Measurements from ENCODE around the gene MED25. TPM values are rescaled to one million over a fixed set of nuclear protein-coding genes. Genes with fewer than 3 reads are reported as not detected.

Gene MED25
- total and polyA plus RNA-seq, 9 of the 15 experiments (the other 6 are each of a cell fraction or from before 2014, with no cell fraction given): 4.1 to 93.9 (median 19.3) TPM

- Histone ChIP-seq H4K20me1 (replicated peaks; ENCODE audit: control insufficient read depth, insufficient read depth, low read length) (no peaks in the 10 kb centered on the region), H3K9me3 (replicated peaks; ENCODE audit: control insufficient read depth, insufficient read depth, low read depth, low read length) (no peaks in the 10 kb centered on the region), H3K9ac (ENCODE audit: insufficient read depth in 1 of 2, low read depth in 2 of 2, low read length in 2 of 2) (no peak overlapping the region; a peak in 1 of 4 replicates), H3K36me3 (ENCODE audit: control insufficient read depth, insufficient read depth, low read length) (peaks cover 57% of the 10 kb centered on the region), H3K9me1 (ENCODE audit: control insufficient read depth, insufficient read depth, low read length) (no peaks in the 10 kb centered on the region), H3K79me2 (ENCODE audit: control insufficient read depth, insufficient read depth, low read length) (peaks cover 24% of the 10 kb centered on the region), H3K4me3 (no peak overlapping the region), H2AFZ (ENCODE audit: low read depth, low read length) (no peak overlapping the region), H3K27ac (ENCODE audit: extremely low read depth, low read depth, low read length) (no peak overlapping the region), H3K4me1 (replicated peaks in 1 of 2; ENCODE audit: control insufficient read depth in 2 of 2, insufficient read depth in 2 of 2, low read length in 2 of 2) (peaks cover 9 to 69% of the 10 kb centered on the region in 2 experiments; a peak in 4 of 5 replicates), H3K27me3 (ENCODE audit: control insufficient read depth in 2 of 2, insufficient read depth in 2 of 2, low read length in 2 of 2) (no peaks in the 10 kb centered on the region), H3K4me2 (ENCODE audit: insufficient read depth, low read length) (0 out of 2 replicates have a peak overlapping the region, but pooled peaks have one; percentile 99)
- intact Hi-C loops (cut with micrococcal nuclease) (loop anchor here (10.0 kb wide), 1 partner anchor 165 kb away; no protein-coding TSS in a partner anchor), in situ Hi-C loops (cut with MboI) (loop anchor here (10.0 kb wide), 1 partner anchor 385 kb away; the partner anchor contains the start of gene RPS11)
- no peak for ATAC-seq
- ChIA-PET CTCF (ENCODE audit: low intra/inter-chr PET ratio) (no interaction called here), POLR2A (interaction anchor here (0.7 to 1.6 kb wide), 3 partner anchors 11 to 427 kb away, joined by 3 to 4 read pairs (median 4); partner anchors contain the start of genes ATF5 and NUP62)
- DNase-seq (ENCODE audit: extremely low read depth in 1 of 4, low spot score in 3 of 4): no peak
- BruUV-seq (replicated peaks): no TSS peak
- peak; percentile 75 for FAIRE-seq
- 87% methylated on average over 12 of the region's 12 CpGs for WGBS (ENCODE audit: insufficient coverage, low coverage, missing lambda C conversion rate)
- TF ChIP-seq CREM (IDR thresholded peaks at IDR 0.05; ENCODE audit: low read depth) (peak; percentile 46), ZNF444 (CRISPR knock-in tag; IDR thresholded peaks at IDR 0.05) (no peak), HCFC1 (IDR thresholded peaks at IDR 0.05; ENCODE audit: low read depth, low read length) (0 out of 2 replicates have a peak, but pooled peaks have one; percentile 20), GABPA (tag; conservative IDR thresholded peaks at IDR 0.05; ENCODE audit: low read depth) (0 out of 2 replicates have a peak, but pooled peaks have one; percentile 14), ZBTB40 (IDR thresholded peaks at IDR 0.05) (peak; percentile 61; the same call in 1 of the 2 replicates), ZBTB40 (CRISPR knock-in tag; IDR thresholded peaks at IDR 0.05) (no peak), CEBPG (CRISPR knock-in tag; IDR thresholded peaks at IDR 0.05) (peak; percentile 7; the same call in 1 of the 2 replicates), CEBPG (tag; conservative IDR thresholded peaks at IDR 0.05 in 1 of 2, IDR thresholded peaks at IDR 0.05 in 1 of 2) (no peak)
These were observed 61.3 kb downstream of the MED25 start for GRCh38 chr19:49879243-49879963.

Measured in K562 (cell line).